ENCODE results near the gene SLCO4A1. TPM values are rescaled to one million over a fixed set of nuclear protein-coding genes. Genes with fewer than 3 reads are reported as not detected.

The SLCO4A1 gene
- total RNA-seq, 4 donors from 2014 or later, result 15.9 to 20.2 (median 19.2) TPM

GRCh38 chr20:62648318-62648995 lies 6.2 kb downstream of the SLCO4A1 start:
- Histone ChIP-seq H3K9me3 (no peaks in the 10 kb centered on the region), H3K4me3 (no peak overlapping the region), H3K27ac (peak overlapping the region in 3 of 4 donors; percentile 36 to 91 (median 59)), H3K27me3 (peaks cover 33% of the 10 kb centered on the region), H3K4me1 (peaks cover 0 to 83% (median 22%) of the 10 kb centered on the region in 3 donors), H3K36me3 (no peaks in the 10 kb centered on the region)
- TF ChIP-seq POLR2AphosphoS5 (IDR thresholded peaks at IDR 0.05), result no peak
- TF ChIP-seq CTCF (IDR thresholded peaks at IDR 0.05), result no peak
- TF ChIP-seq EP300 (IDR thresholded peaks at IDR 0.05), result no peak
- TF ChIP-seq POLR2A (IDR thresholded peaks at IDR 0.05), result no peak
- no peak for ATAC-seq
- 73% methylated on average over 4 of the region's 21 CpGs; no CpG with 5 or more reads in 1 of the 2 donors for WGBS, 2 donors (ENCODE audit: low coverage in 1 of 2)

GRCh38 chr20:62649140-62649539 lies 6.8 kb downstream of the SLCO4A1 start:
- Histone ChIP-seq H3K27ac (peak overlapping the region in 2 of 4 donors; percentile 31 to 91), H3K4me1 (peaks cover 0 to 83% (median 21%) of the 10 kb centered on the region in 3 donors), H3K27me3 (peaks cover 26% of the 10 kb centered on the region), H3K36me3 (no peaks in the 10 kb centered on the region), H3K4me3 (no peak overlapping the region), H3K9me3 (no peaks in the 10 kb centered on the region)
- no peak for ATAC-seq
- no peak for TF ChIP-seq CTCF (IDR thresholded peaks at IDR 0.05)
- TF ChIP-seq EP300 (IDR thresholded peaks at IDR 0.05), result no peak
- no peak for TF ChIP-seq POLR2AphosphoS5 (IDR thresholded peaks at IDR 0.05)
- TF ChIP-seq POLR2A (IDR thresholded peaks at IDR 0.05), result no peak
- WGBS, 2 donors (ENCODE audit: low coverage in 1 of 2), result 100% methylated on average over 1 of the region's 6 CpGs; no CpG with 5 or more reads in 1 of the 2 donors

GRCh38 chr20:62650551-62651284 lies 8.4 kb downstream of the SLCO4A1 start:
- H3K4me1 ChIP-seq, result peaks cover 0 to 77% (median 21%) of the 10 kb centered on the region in 3 donors

DNA sequence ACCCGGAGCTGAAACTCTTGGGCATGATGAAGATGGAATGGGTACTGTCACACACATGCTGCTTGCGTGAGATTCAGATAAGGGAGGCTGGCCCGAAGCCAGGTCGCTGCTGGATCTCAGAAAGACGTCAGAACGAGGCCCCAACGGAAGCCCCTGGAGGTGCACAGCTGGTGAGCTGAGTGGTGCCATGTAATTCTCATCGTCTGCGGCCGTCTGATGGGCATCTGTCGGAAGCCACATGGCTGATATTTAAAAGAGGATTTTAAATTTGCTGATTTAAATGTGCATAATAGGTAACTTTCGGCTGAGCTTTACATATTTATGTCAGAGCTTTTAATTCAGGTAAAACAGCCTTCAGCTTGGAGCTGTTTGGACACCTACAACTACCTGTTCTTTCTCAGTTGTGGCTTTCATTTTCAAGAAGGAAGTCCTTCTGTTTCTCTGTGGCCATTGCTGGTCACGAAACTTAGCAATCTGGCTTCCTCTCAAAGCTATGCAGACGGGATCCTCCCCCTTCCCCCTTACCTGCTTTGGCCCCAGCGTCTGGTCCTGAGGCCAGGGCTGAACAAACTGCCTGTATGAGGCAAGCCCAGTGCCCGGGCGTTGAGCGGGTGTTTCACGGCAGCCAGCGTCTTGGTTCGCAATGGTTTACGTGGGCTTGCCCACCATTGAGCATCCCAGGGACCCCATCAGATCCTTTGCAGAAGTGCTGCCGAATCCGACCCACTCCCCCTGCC lies 9.2 kb downstream of the SLCO4A1 start:
- H3K27ac ChIP-seq, result peak overlapping the region; percentile 77 to 91 (median 90)
- TF ChIP-seq POLR2A (IDR thresholded peaks at IDR 0.05), result no peak
- no peak for TF ChIP-seq CTCF (IDR thresholded peaks at IDR 0.05)
- TF ChIP-seq POLR2AphosphoS5 (IDR thresholded peaks at IDR 0.05), result no peak
- TF ChIP-seq EP300 (IDR thresholded peaks at IDR 0.05), result no peak
- peaks cover 3% of the 10 kb centered on the region for H3K27me3 ChIP-seq
- no peaks in the 10 kb centered on the region for H3K9me3 ChIP-seq
- ATAC-seq, result no peak
- H3K4me1 ChIP-seq, result peaks cover 0 to 70% (median 21%) of the 10 kb centered on the region in 3 donors
- H3K4me3 ChIP-seq, result peak overlapping the region in 1 of 2 donors; percentile 34
- H3K36me3 ChIP-seq, result no peaks in the 10 kb centered on the region
- 60 to 63% methylated on average over 11 to 13 of the region's 24 CpGs for WGBS, 2 donors (ENCODE audit: low coverage in 1 of 2)

More at GRCh38 chr20:62650551-62651284, 8.4 kb downstream of the SLCO4A1 start:
- Histone ChIP-seq H3K27ac (peak overlapping the region in 3 of 4 donors; percentile 89 to 91 (median 91)), H3K4me3 (no peak overlapping the region), H3K27me3 (peaks cover 10% of the 10 kb centered on the region), H3K36me3 (no peaks in the 10 kb centered on the region), H3K9me3 (no peaks in the 10 kb centered on the region)
- 50 to 90% methylated on average over 2 to 15 of the region's 24 CpGs for WGBS, 2 donors (ENCODE audit: low coverage in 1 of 2)
- TF ChIP-seq EP300 (IDR thresholded peaks at IDR 0.05) (no peak), POLR2AphosphoS5 (IDR thresholded peaks at IDR 0.05) (no peak), CTCF (IDR thresholded peaks at IDR 0.05) (no peak), POLR2A (IDR thresholded peaks at IDR 0.05) (no peak)
- no peak for ATAC-seq
